H1 (cell line): ENCODE data around the gene FHIT. TPM values are rescaled to one million over a fixed set of nuclear protein-coding genes. Genes with fewer than 3 reads are reported as not detected.

Experiments used
- CTCF ChIA-PET: fragments of 300-600 bp; sonication (Branson Sonifier 250); formaldehyde crosslinking; loops from one replicate; lab custom pipeline; 2021; ENCODE audit not compliant: partially characterized antibody; lab: Charles Lee
- POLR2A ChIA-PET: fragments of 300-600 bp; sonication (Branson Sonifier 250); formaldehyde crosslinking; loops from one replicate; lab custom pipeline; 2021; ENCODE audit warnings: inconsistent platforms; ENCODE audit not compliant: partially characterized antibody; lab: Charles Lee
- DNase-seq, 2 experiments: peaks; one replicate each; pipeline versions ENCODE4 v3.0.0 to v3.0.0-alpha.2; 2010 to 2022; ENCODE audit warnings: low spot score in 2 of 2, low read depth in 1 of 2, mixed read lengths in 1 of 2
- FAIRE-seq: peaks from 2 replicates; lab custom pipeline; 2011; peaks lifted over from hg19 to GRCh38; lab: Jason Lieb, UNC
- H2AFZ ChIP-seq: 2 replicates; pipeline ENCODE4 v1.8.1; 2012; ENCODE audit warnings: low read length, inconsistent platforms
- H2AK5ac ChIP-seq: 2 replicates; pipeline ENCODE4 v1.6.1; 2013; ENCODE audit warnings: low read depth, low read length
- H2BK120ac ChIP-seq: replicated peaks from 2 replicates; pipeline ENCODE3; 2013; ENCODE audit warnings: low read depth, low read length, inconsistent platforms
- H2BK12ac ChIP-seq: 2 replicates; pipeline ENCODE4 v1.6.1; 2013; ENCODE audit warnings: low read depth, low read length
- H2BK15ac ChIP-seq: 2 replicates; pipeline ENCODE4 v1.6.1; 2013; ENCODE audit warnings: low read length
- H2BK20ac ChIP-seq: 2 replicates; pipeline ENCODE4 v1.6.1; 2013; ENCODE audit warnings: low read length
- H2BK5ac ChIP-seq: 2 replicates; pipeline ENCODE4 v1.6.1; 2013; ENCODE audit warnings: low read depth, low read length
- H3K14ac ChIP-seq: 2 replicates; pipeline ENCODE4 v1.6.1; 2013; ENCODE audit warnings: inconsistent platforms; ENCODE audit not compliant: insufficient read length
- H3K18ac ChIP-seq: 2 replicates; pipeline ENCODE4 v1.6.1; 2013; ENCODE audit warnings: low read length; ENCODE audit errors: extremely low read depth
- H3K23ac ChIP-seq: 2 replicates; pipeline ENCODE4 v1.6.1; 2013; ENCODE audit warnings: inconsistent platforms; ENCODE audit not compliant: insufficient read length
- H3K23me2 ChIP-seq: 2 replicates; pipeline ENCODE4 v1.6.1; 2013; ENCODE audit warnings: low read depth, low read length
- H3K27ac ChIP-seq: 2 replicates; pipeline ENCODE4 v1.6.1; 2011; ENCODE audit warnings: low read depth, low read length, inconsistent platforms
- H3K27me3 ChIP-seq, 4 experiments: replicated peaks in 1 of 4; 1 replicate in 1 of 4; 2 replicates in 3 of 4; pipeline versions ENCODE4 v1.6.1 to v1.8.1; 2011 to 2013; ENCODE audit warnings: low read length in 3 of 4, mild to moderate bottlenecking in 3 of 4, inconsistent platforms in 2 of 4, mixed read lengths in 2 of 4, moderate library complexity in 1 of 4; ENCODE audit not compliant: control insufficient read depth in 3 of 4, insufficient read depth in 3 of 4; ENCODE audit errors: extremely low read depth in 1 of 4
- H3K36me3 ChIP-seq, 4 experiments: 2 replicates each; pipeline versions ENCODE4 v1.6.1 to v1.8.1; 2011 to 2013; ENCODE audit warnings: mild to moderate bottlenecking in 4 of 4, low read length in 3 of 4, moderate library complexity in 2 of 4, control low read depth in 1 of 4, inconsistent platforms in 1 of 4; ENCODE audit not compliant: insufficient read depth in 4 of 4, control insufficient read depth in 2 of 4
- H3K4ac ChIP-seq: replicated peaks from 2 replicates; pipeline ENCODE3; 2013; ENCODE audit warnings: low read length, low read depth, mixed read lengths, inconsistent platforms; ENCODE audit not compliant: insufficient read length
- H3K4me1 ChIP-seq, 4 experiments: replicated peaks in 1 of 4; 1 replicate in 1 of 4; 2 replicates in 3 of 4; pipeline versions ENCODE4 v1.6.1 to v1.8.1; 2011 to 2013; ENCODE audit warnings: low read length in 3 of 4, inconsistent platforms in 2 of 4, mixed read lengths in 1 of 4; ENCODE audit not compliant: insufficient read depth in 4 of 4, control insufficient read depth in 3 of 4
- H3K4me2 ChIP-seq, 2 experiments: 2 replicates each; pipeline versions ENCODE4 v1.6.1 to v1.8.1; 2011 to 2013; ENCODE audit warnings: low read depth in 2 of 2, low read length in 2 of 2, control low read depth in 1 of 2, inconsistent platforms in 1 of 2, mild to moderate bottlenecking in 1 of 2; ENCODE audit not compliant: insufficient read depth in 1 of 2
- H3K4me3 ChIP-seq, 4 experiments: fragments of 200-600, 300-600 bp in 1 of 4; sonication (generic), shearing (Covaris generic), sonication (Bioruptor Twin) in 1 of 4; 2 replicates each; pipeline versions ENCODE4 v1.5.1 to v1.8.1; 2011 to 2016; ENCODE audit warnings: low read length in 4 of 4, low read depth in 3 of 4, control low read depth in 2 of 4, inconsistent platforms in 2 of 4, mild to moderate bottlenecking in 2 of 4, mixed read lengths in 1 of 4, moderate library complexity in 1 of 4; ENCODE audit not compliant: insufficient read depth in 2 of 4; ENCODE audit errors: extremely low read depth in 1 of 4
- H3K56ac ChIP-seq: replicated peaks from 2 replicates; pipeline ENCODE3; 2013; ENCODE audit warnings: low read depth, mild to moderate bottlenecking, mixed read lengths, low read length, inconsistent platforms; ENCODE audit not compliant: insufficient read length
- H3K79me1 ChIP-seq: 2 replicates; pipeline ENCODE4 v1.6.1; 2013; ENCODE audit warnings: low read depth, low read length, control low read depth
- H3K79me2 ChIP-seq, 2 experiments: 2 replicates each; pipeline versions ENCODE4 v1.6.1 to v1.8.1; 2012 to 2013; ENCODE audit warnings: low read length in 2 of 2, mild to moderate bottlenecking in 2 of 2, inconsistent platforms in 1 of 2; ENCODE audit not compliant: insufficient read depth in 2 of 2, control insufficient read depth in 1 of 2
- H3K9ac ChIP-seq, 4 experiments: replicated peaks in 1 of 4; 1 replicate in 1 of 4; 2 replicates in 3 of 4; pipeline versions ENCODE4 v1.6.1 to v1.8.1; 2011 to 2013; ENCODE audit warnings: low read depth in 3 of 4, low read length in 3 of 4, control low read depth in 2 of 4, mild to moderate bottlenecking in 2 of 4, moderate library complexity in 2 of 4, inconsistent platforms in 1 of 4; ENCODE audit errors: extremely low read depth in 1 of 4
- H3K9me3 ChIP-seq, 2 experiments: 2 replicates each; pipeline versions ENCODE4 v1.6.1 to v1.8.1; 2012 to 2013; ENCODE audit warnings: mild to moderate bottlenecking in 2 of 2, moderate library complexity in 2 of 2, control low read depth in 1 of 2, inconsistent platforms in 1 of 2, low read depth in 1 of 2, low read length in 1 of 2, mixed read lengths in 1 of 2; ENCODE audit not compliant: insufficient read depth in 2 of 2
- H4K20me1 ChIP-seq, 2 experiments: replicated peaks in 1 of 2; 2 replicates each; pipeline versions ENCODE3 to v1.8.1; 2011 to 2013; ENCODE audit warnings: inconsistent platforms in 2 of 2, low read length in 2 of 2, mild to moderate bottlenecking in 1 of 2; ENCODE audit not compliant: insufficient read depth in 2 of 2, control insufficient read depth in 1 of 2
- H4K5ac ChIP-seq: 2 replicates; pipeline ENCODE4 v1.6.1; 2013; ENCODE audit warnings: low read length, low read depth, mixed read lengths, inconsistent platforms; ENCODE audit not compliant: insufficient read length
- H4K8ac ChIP-seq: 2 replicates; pipeline ENCODE4 v1.8.0; 2013; ENCODE audit warnings: mild to moderate bottlenecking, moderate library complexity, low read length, inconsistent platforms; ENCODE audit not compliant: insufficient read depth; ENCODE audit errors: extremely low read depth
- H4K91ac ChIP-seq: replicated peaks from 2 replicates; pipeline ENCODE3; 2013; ENCODE audit warnings: low read length, mixed read lengths, inconsistent platforms; ENCODE audit not compliant: insufficient read length
- E2F6 ChIP-seq: IDR thresholded peaks from 2 replicates; pipeline ENCODE4 v1.6.1; 2012; ENCODE audit warnings: inconsistent platforms
- SRF ChIP-seq: IDR thresholded peaks from 2 replicates; pipeline ENCODE4 v1.6.1; 2011; ENCODE audit warnings: mild to moderate bottlenecking, low read depth, low read length, moderate library complexity
- WGBS, 2 experiments: shearing (Covaris generic) in 1 of 2; methylation state at CpG; one replicate each; pipeline versions ENCODE4 v1.1.6 to v1.1.7; 2013 to 2015; ENCODE audit warnings: low lambda C conversion rate in 2 of 2, mixed read lengths in 2 of 2, inconsistent platforms in 1 of 2, low coverage in 1 of 2, missing lambda C conversion rate in 1 of 2; ENCODE audit not compliant: insufficient replicate concordance in 2 of 2, insufficient coverage in 1 of 2, insufficient read length in 1 of 2; ENCODE audit errors: extremely low coverage in 1 of 2, missing lambda C conversion rate in 1 of 2; 5-methylcytosine and 5-hydroxymethylcytosine counted together
- polyA plus RNA-seq, 7 experiments: library from polyadenylated mRNA; depleted of rRNA in 3 of 7; stranded (reverse) in 5 of 7; unstranded in 2 of 7; fragments of >200 nt in 5 of 7; fragments of 200-250 nt in 2 of 7; gene quantifications; 1 replicate in 5 of 7; 2 replicates in 1 of 7; 4 replicates in 1 of 7; pipeline versions ENCODE4 v1.2.1 to v1.2.3, GENCODE V29; 2011 to 2013; ENCODE audit warnings: missing spikeins in 2 of 7, mixed read lengths in 2 of 7
- total RNA-seq: library from RNA; stranded (reverse); fragmentation: NEBNext Ultra II Directional; extraction: Animal tissue kit (Norgen Biotek cat#: 25700); gene quantifications from 2 replicates; pipeline ENCODE4 v1.2.1, GENCODE V29; 2021

The FHIT gene
- total and polyA plus RNA-seq, 2 of the 8 experiments (the other 6 are each of a cell fraction or from before 2014, with no cell fraction given), result 1.2 to 3.2 TPM

GRCh38 chr3:59816312-59816711 lies 1434.9 kb downstream of the FHIT start:
- Histone ChIP-seq H3K23ac (no peak overlapping the region), H3K18ac (no peak overlapping the region), H2BK15ac (0 out of 2 replicates have a peak overlapping the region, but pooled peaks have one; percentile 8), H2AFZ (no peak overlapping the region), H3K14ac (no peak overlapping the region), H3K4me3 (no peak overlapping the region), H4K20me1 (no peaks in the 10 kb centered on the region), H4K8ac (no peak overlapping the region), H3K23me2 (no peaks in the 10 kb centered on the region), H4K5ac (no peak overlapping the region), H3K4me2 (no peak overlapping the region), H3K27ac (no peak overlapping the region), H2BK5ac (no peak overlapping the region), H3K9ac (peak overlapping the region in 1 of 4 experiments; percentile 34; a peak in 1 of 7 replicates), H3K27me3 (no peaks in the 10 kb centered on the region; a peak in 1 of 7 replicates), H2AK5ac (no peak overlapping the region), H3K9me3 (no peaks in the 10 kb centered on the region), H3K79me2 (no peaks in the 10 kb centered on the region), H2BK120ac (no peak overlapping the region), H3K56ac (no peak overlapping the region), H2BK20ac (0 out of 2 replicates have a peak overlapping the region, but pooled peaks have one; percentile 26), H3K36me3 (no peaks in the 10 kb centered on the region; a peak in 1 of 8 replicates), H2BK12ac (no peak overlapping the region), H3K4ac (no peak overlapping the region), H3K79me1 (no peaks in the 10 kb centered on the region), H4K91ac (no peak overlapping the region), H3K4me1 (peaks cover 0 to 19% (median 4%) of the 10 kb centered on the region in 4 experiments; a peak in 5 of 7 replicates)
- DNase-seq (no peak), FAIRE-seq (no peak)
- ChIA-PET POLR2A (no interaction called here), CTCF (no interaction called here)
- 90% methylated on average over 1 of the region's 1 CpG; no CpG with 5 or more reads in 1 of the 2 experiments for WGBS, 2 experiments
- no peak for TF ChIP-seq E2F6
- no peak for TF ChIP-seq SRF
